Upper lobe of left lung (tissue), 4 donors: ENCODE results near the gene PTPRN2.

Source experiments
- CTCF ChIP-seq, 6 experiments: fragments of 450-650 bp in 4 of 6; fragments of 200-600 bp in 2 of 6; sonication (generic) in 2 of 6; IDR thresholded peaks; one replicate each; pipeline ENCODE4 v1.5.1; 2016 to 2019; ENCODE audit warnings: antibody characterized with exemption in 6 of 6
- EP300 ChIP-seq, 4 donors: sonication (generic); formaldehyde crosslinking; IDR thresholded peaks; one replicate each; pipeline ENCODE4 v1.5.1; 2017; ENCODE audit warnings: antibody characterized with exemption in 4 of 4, control low read depth in 2 of 4
- POLR2A ChIP-seq, 4 donors: fragments of 450-650 bp; IDR thresholded peaks; one replicate each; pipeline ENCODE4 v1.5.1; 2016 to 2017; ENCODE audit warnings: antibody characterized with exemption in 4 of 4, mild to moderate bottlenecking in 2 of 4
- POLR2AphosphoS5 ChIP-seq, 2 donors: sonication (generic); formaldehyde crosslinking; IDR thresholded peaks; one replicate each; pipeline ENCODE4 v1.5.1; 2017; ENCODE audit warnings: antibody characterized with exemption in 2 of 2

GRCh38 chr7:157818701-157819454, 768.7 kb downstream of the PTPRN2 start:
- TF ChIP-seq CTCF (IDR thresholded peaks at IDR 0.05) (no peak), POLR2A (IDR thresholded peaks at IDR 0.05) (no peak), EP300 (IDR thresholded peaks at IDR 0.05) (no peak), POLR2AphosphoS5 (IDR thresholded peaks at IDR 0.05) (no peak)
